Measurements from ENCODE around the gene SDF2. TPM values are rescaled to one million over a fixed set of nuclear protein-coding genes. Genes with fewer than 3 reads are reported as not detected.
A peak's percentile ranks its signal among the peaks of the same experiment; 100 is the strongest.

SDF2 gene
- total and polyA plus RNA-seq, 2 of the 4 experiments (the other 2 are of a cell fraction): 76.0 to 81.7 TPM

- Histone ChIP-seq H2BK5ac (ENCODE audit: low read depth, low read length, poor library complexity, severe bottlenecking) (no peak overlapping the region), H3K4me2 (ENCODE audit: low read depth, low read length) (no peak overlapping the region), H3K36me3 (ENCODE audit: control insufficient read depth, insufficient read depth, low read length) (peaks cover 72% of the 10 kb centered on the region), H3K23ac (ENCODE audit: low read depth, low read length) (no peak overlapping the region), H2BK120ac (ENCODE audit: low read depth, low read length) (no peak overlapping the region), H2AK9ac (replicated peaks; ENCODE audit: low read depth, low read length, poor library complexity) (no peak overlapping the region), H3K79me1 (ENCODE audit: low read depth in 1 of 2, low read length in 2 of 2) (peaks cover 0 to 11% of the 10 kb centered on the region in 2 experiments; a peak in 2 of 4 replicates), H2BK15ac (ENCODE audit: low read depth, low read length) (no peak overlapping the region), H2BK20ac (ENCODE audit: low read depth, low read length) (no peak overlapping the region), H3K14ac (replicated peaks; ENCODE audit: low read depth, low read length) (no peak overlapping the region), H3K27ac (ENCODE audit: insufficient read depth, low read length) (no peak overlapping the region), H4K91ac (ENCODE audit: insufficient read depth, low read depth, low read length) (no peak overlapping the region), H4K20me1 (ENCODE audit: insufficient read depth, low read length) (no peaks in the 10 kb centered on the region), H2AK5ac (ENCODE audit: low read depth, low read length) (no peak overlapping the region), H4K8ac (ENCODE audit: low read depth in 2 of 2, low read length in 2 of 2) (no peak overlapping the region), H2AFZ (replicated peaks; ENCODE audit: low read length, poor library complexity) (no peak overlapping the region), H3K4ac (ENCODE audit: low read depth, low read length) (no peak overlapping the region), H3K9ac (ENCODE audit: low read depth, low read length) (no peak overlapping the region), H3K56ac (ENCODE audit: extremely low read depth, insufficient read depth, low read length) (no peak overlapping the region), H3K9me1 (ENCODE audit: insufficient read depth, low read length) (no peaks in the 10 kb centered on the region), H3K18ac (ENCODE audit: low read depth, low read length) (no peak overlapping the region), H3K9me3 (ENCODE audit: control insufficient read depth, insufficient read depth, low read length) (no peaks in the 10 kb centered on the region), H3K4me1 (ENCODE audit: control insufficient read depth, insufficient read depth, low read length) (no peaks in the 10 kb centered on the region), H3K4me3 (ENCODE audit: insufficient read depth, low read depth, low read length) (no peak overlapping the region), H3K27me3 (ENCODE audit: control insufficient read depth, insufficient read depth, low read length) (no peaks in the 10 kb centered on the region), H4K5ac (ENCODE audit: low read depth, low read length) (no peak overlapping the region)
- ChIA-PET POLR2A (ENCODE audit: unreplicated experiment) (no interaction called here), CTCF (no interaction called here)
- in situ Hi-C loops (cut with MboI; ENCODE audit: low sequenced_read_pairs): no loop called here
- dilution Hi-C loops (cut with HindIII; ENCODE audit: low sequenced_read_pairs, unreplicated experiment): no loop called here
- intact Hi-C loops (cut with micrococcal nuclease): no loop called here
- DNase-seq (no peak), ATAC-seq (ENCODE audit: low read depth) (no peak)
- no TSS peak for BruUV-seq (replicated peaks)
- no peak for TF ChIP-seq MAFK (IDR thresholded peaks at IDR 0.05; ENCODE audit: low read depth, low read length)
- no peak for TF ChIP-seq FOS (IDR thresholded peaks at IDR 0.05; ENCODE audit: low read depth, low read length)
- no peak for TF ChIP-seq BHLHE40 (IDR thresholded peaks at IDR 0.05; ENCODE audit: low read depth, low read length)
- no peak for TF ChIP-seq MXI1 (IDR thresholded peaks at IDR 0.05; ENCODE audit: borderline replicate concordance, low read depth, low read length)
- no peak for TF ChIP-seq RAD21 (IDR thresholded peaks at IDR 0.05; ENCODE audit: low read length)
- peak; percentile 24; the same call in 1 of the 2 replicates for TF ChIP-seq CEBPB (IDR thresholded peaks at IDR 0.05; ENCODE audit: low read depth, low read length)
- no CpG with 5 or more reads among the region's 2 CpGs for WGBS, 2 experiments (ENCODE audit: extremely low coverage in 2 of 2, insufficient read length in 1 of 2)
Measured at GRCh38 chr17:28620010-28620409, 41.7 kb downstream of the SDF2 start.
